H9 (cell line): ENCODE results near the gene CTNNA3. TPM values are rescaled to one million over a fixed set of nuclear protein-coding genes. Genes with fewer than 3 reads are reported as not detected.

Experiments used
- DNase-seq: peaks from one replicate; pipeline ENCODE4 v3.0.0-alpha.2; 2017
- H2AFZ ChIP-seq: one replicate; pipeline ENCODE4 v1.6.1; 2013; ENCODE audit warnings: mild to moderate bottlenecking, low read length, control low read depth, moderate library complexity
- H2AK5ac ChIP-seq: 2 replicates; pipeline ENCODE4 v1.6.1; 2013; ENCODE audit warnings: low read length, control low read depth, mixed read lengths; ENCODE audit not compliant: insufficient read length
- H2BK120ac ChIP-seq: one replicate; pipeline ENCODE4 v1.6.1; 2013; ENCODE audit warnings: low read depth, mild to moderate bottlenecking, low read length, control low read depth, inconsistent platforms; ENCODE audit not compliant: poor library complexity, severe bottlenecking
- H2BK12ac ChIP-seq: 2 replicates; pipeline ENCODE4 v1.6.1; 2013; ENCODE audit warnings: low read length, control low read depth, mixed read lengths, low read depth; ENCODE audit not compliant: insufficient read length
- H2BK15ac ChIP-seq: 2 replicates; pipeline ENCODE4 v1.6.1; 2013; ENCODE audit warnings: low read depth, low read length, control low read depth
- H2BK20ac ChIP-seq: one replicate; pipeline ENCODE4 v1.6.1; 2013; ENCODE audit warnings: low read depth, mild to moderate bottlenecking, low read length, control low read depth, inconsistent platforms; ENCODE audit not compliant: poor library complexity, severe bottlenecking
- H2BK5ac ChIP-seq: 2 replicates; pipeline ENCODE4 v1.6.1; 2013; ENCODE audit warnings: low read length, control low read depth, mixed read lengths; ENCODE audit not compliant: insufficient read length
- H3K14ac ChIP-seq: 2 replicates; pipeline ENCODE4 v1.6.1; 2013; ENCODE audit warnings: low read length, control low read depth; ENCODE audit not compliant: insufficient read depth
- H3K18ac ChIP-seq: 2 replicates; pipeline ENCODE4 v1.6.1; 2013; ENCODE audit warnings: low read depth, mild to moderate bottlenecking, mixed read lengths, low read length, control low read depth; ENCODE audit not compliant: insufficient read length
- H3K23ac ChIP-seq: 2 replicates; pipeline ENCODE4 v1.6.1; 2013; ENCODE audit warnings: low read length, control low read depth, mixed read lengths, low read depth; ENCODE audit not compliant: insufficient read length
- H3K23me2 ChIP-seq: 2 replicates; pipeline ENCODE4 v1.6.1; 2013; ENCODE audit warnings: low read depth, mild to moderate bottlenecking, mixed read lengths, low read length, control low read depth; ENCODE audit not compliant: insufficient read length, poor library complexity, severe bottlenecking
- H3K27ac ChIP-seq: 2 replicates; pipeline ENCODE4 v1.5.1; 2013; ENCODE audit warnings: low read length, control low read depth, mixed read lengths, low read depth; ENCODE audit not compliant: insufficient read length
- H3K27me3 ChIP-seq: 2 replicates; pipeline ENCODE4 v1.6.1; 2013; ENCODE audit warnings: low read length, control low read depth, inconsistent platforms; ENCODE audit not compliant: insufficient read depth
- H3K4ac ChIP-seq: 2 replicates; pipeline ENCODE4 v1.6.1; 2013; ENCODE audit warnings: low read depth, mild to moderate bottlenecking, control low read depth, inconsistent platforms, low read length, moderate library complexity
- H3K4me1 ChIP-seq: 2 replicates; pipeline ENCODE4 v1.6.1; 2013; ENCODE audit warnings: low read length, control low read depth, inconsistent platforms; ENCODE audit not compliant: insufficient read depth
- H3K4me2 ChIP-seq: 2 replicates; pipeline ENCODE4 v1.6.1; 2013; ENCODE audit warnings: low read length, control low read depth, mixed read lengths; ENCODE audit not compliant: insufficient read length, insufficient read depth
- H3K56ac ChIP-seq: 2 replicates; pipeline ENCODE4 v1.6.1; 2013; ENCODE audit warnings: low read depth, mild to moderate bottlenecking, mixed read lengths, low read length, control low read depth; ENCODE audit not compliant: insufficient read length
- H3K79me1 ChIP-seq: 2 replicates; pipeline ENCODE4 v1.6.1; 2013; ENCODE audit warnings: low read depth, mild to moderate bottlenecking, moderate library complexity, low read length, control low read depth, inconsistent platforms; ENCODE audit not compliant: insufficient read depth, poor library complexity, severe bottlenecking
- H3K79me2 ChIP-seq: 2 replicates; pipeline ENCODE4 v1.6.1; 2013; ENCODE audit warnings: low read length, control low read depth, inconsistent platforms; ENCODE audit not compliant: insufficient read depth
- H3K9ac ChIP-seq: 2 replicates; pipeline ENCODE4 v1.6.1; 2013; ENCODE audit warnings: low read length, control low read depth, mixed read lengths; ENCODE audit not compliant: insufficient read length; ENCODE audit errors: extremely low read depth
- H3K9me3 ChIP-seq: one replicate; pipeline ENCODE4 v1.6.1; 2013; ENCODE audit warnings: low read depth, low read length, inconsistent platforms; ENCODE audit not compliant: control insufficient read depth
- H3T11ph ChIP-seq: one replicate; pipeline ENCODE4 v1.6.1; 2013; ENCODE audit warnings: mild to moderate bottlenecking, low read length, control low read depth, inconsistent platforms
- H4K20me1 ChIP-seq: one replicate; pipeline ENCODE4 v1.6.1; 2013; ENCODE audit not compliant: control insufficient read depth, insufficient read length, insufficient read depth
- H4K5ac ChIP-seq: 2 replicates; pipeline ENCODE4 v1.6.1; 2013; ENCODE audit warnings: low read depth, mild to moderate bottlenecking, mixed read lengths, low read length, control low read depth; ENCODE audit not compliant: insufficient read length
- H4K8ac ChIP-seq: replicated peaks from 2 replicates; pipeline ENCODE4 v1.6.1; 2013; ENCODE audit warnings: low read length, control low read depth, mixed read lengths, low read depth; ENCODE audit not compliant: insufficient read length
- H4K91ac ChIP-seq: 2 replicates; pipeline ENCODE4 v1.6.1; 2013; ENCODE audit warnings: low read depth, mild to moderate bottlenecking, moderate library complexity, mixed read lengths, low read length, control low read depth; ENCODE audit not compliant: insufficient read length
- H3K27ac Mint-ChIP-seq, 3 experiments: 2 replicates in 2 of 3; 3 replicates in 1 of 3; pipeline ENCODE4 v1.8.0; 2020 to 2021; ENCODE audit warnings: mixed read lengths in 3 of 3, mild to moderate bottlenecking in 1 of 3, moderate library complexity in 1 of 3
- H3K27me3 Mint-ChIP-seq: 2 replicates; pipeline ENCODE4 v1.8.0; 2021; ENCODE audit warnings: low read depth, mild to moderate bottlenecking, moderate library complexity, mixed read lengths
- H3K36me3 Mint-ChIP-seq, 3 experiments: 2 replicates in 2 of 3; 3 replicates in 1 of 3; pipeline ENCODE4 v1.8.0; 2020 to 2021; ENCODE audit warnings: low read depth in 3 of 3, mixed read lengths in 3 of 3; ENCODE audit not compliant: insufficient read depth in 1 of 3
- H3K4me1 Mint-ChIP-seq, 2 experiments: 2 replicates each; pipeline ENCODE4 v1.8.0; 2020; ENCODE audit warnings: mixed read lengths in 2 of 2
- H3K4me3 Mint-ChIP-seq, 2 experiments: 2 replicates in 1 of 2; 3 replicates in 1 of 2; pipeline ENCODE4 v1.8.0; 2020 to 2021; ENCODE audit warnings: mild to moderate bottlenecking in 2 of 2, mixed read lengths in 2 of 2, moderate library complexity in 1 of 2
- H3K9me3 Mint-ChIP-seq, 2 experiments: 2 replicates in 1 of 2; 3 replicates in 1 of 2; pipeline ENCODE4 v1.8.0; 2020; ENCODE audit warnings: mild to moderate bottlenecking in 2 of 2, mixed read lengths in 2 of 2, moderate library complexity in 1 of 2
- WGBS: extraction: QIAGEN DNeasy Blood & Tissue Kit; methylation state at CpG from one replicate; pipeline ENCODE4 v1.1.7; 2013; ENCODE audit warnings: missing lambda C conversion rate, low lambda C conversion rate, mixed read lengths; ENCODE audit not compliant: insufficient read length; ENCODE audit errors: extremely low coverage; 5-methylcytosine and 5-hydroxymethylcytosine counted together
- total RNA-seq: library from RNA; stranded (reverse); gene quantifications from 2 replicates; pipeline ENCODE4 v1.2.1, GENCODE V29; 2021
- TF ChIP-seq, protein P1 (sequence below): fragments of 200-600 bp; sonication (generic); conservative IDR thresholded peaks from 3 replicates; pipeline ENCODE4 v1.8.0; 2021; ENCODE audit warnings: antibody characterized with exemption, mild to moderate bottlenecking

CTNNA3 gene
- total RNA-seq, 1 experiment from 2014 or later: 3.3 TPM

GRCh38 chr10:65968437-65968836 is 1727.6 kb downstream of the CTNNA3 start:
- Mint-ChIP-seq H3K36me3 (0 out of 7 replicates have a peak, but pooled peaks cover 0 to under 1% (median 0%) of the 10 kb centered on the region in 3 experiments), H3K27me3 (no peaks in the 10 kb centered on the region), H3K9me3 (no peaks in the 10 kb centered on the region; a peak in 1 of 5 replicates), H3K4me1 (no peaks in the 10 kb centered on the region), H3K27ac (no peak overlapping the region), H3K4me3 (no peak overlapping the region)
- H2BK5ac ChIP-seq: no peak overlapping the region
- H3K9me3 ChIP-seq: no peaks in the 10 kb centered on the region
- H2BK120ac ChIP-seq: no peak overlapping the region
- TF ChIP-seq, protein P1, sequence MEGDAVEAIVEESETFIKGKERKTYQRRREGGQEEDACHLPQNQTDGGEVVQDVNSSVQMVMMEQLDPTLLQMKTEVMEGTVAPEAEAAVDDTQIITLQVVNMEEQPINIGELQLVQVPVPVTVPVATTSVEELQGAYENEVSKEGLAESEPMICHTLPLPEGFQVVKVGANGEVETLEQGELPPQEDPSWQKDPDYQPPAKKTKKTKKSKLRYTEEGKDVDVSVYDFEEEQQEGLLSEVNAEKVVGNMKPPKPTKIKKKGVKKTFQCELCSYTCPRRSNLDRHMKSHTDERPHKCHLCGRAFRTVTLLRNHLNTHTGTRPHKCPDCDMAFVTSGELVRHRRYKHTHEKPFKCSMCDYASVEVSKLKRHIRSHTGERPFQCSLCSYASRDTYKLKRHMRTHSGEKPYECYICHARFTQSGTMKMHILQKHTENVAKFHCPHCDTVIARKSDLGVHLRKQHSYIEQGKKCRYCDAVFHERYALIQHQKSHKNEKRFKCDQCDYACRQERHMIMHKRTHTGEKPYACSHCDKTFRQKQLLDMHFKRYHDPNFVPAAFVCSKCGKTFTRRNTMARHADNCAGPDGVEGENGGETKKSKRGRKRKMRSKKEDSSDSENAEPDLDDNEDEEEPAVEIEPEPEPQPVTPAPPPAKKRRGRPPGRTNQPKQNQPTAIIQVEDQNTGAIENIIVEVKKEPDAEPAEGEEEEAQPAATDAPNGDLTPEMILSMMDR: no peak
- no peak overlapping the region for H2AK5ac ChIP-seq
- H3K18ac ChIP-seq: no peak overlapping the region
- no peaks in the 10 kb centered on the region for H3K23me2 ChIP-seq
- H4K5ac ChIP-seq: no peak overlapping the region
- DNase-seq: no peak
- no peak overlapping the region for H3K27ac ChIP-seq
- H3K9ac ChIP-seq: no peak overlapping the region
- no CpG with 5 or more reads among the region's 1 CpG for WGBS
- no peak overlapping the region for H3K23ac ChIP-seq
- no peak overlapping the region for H3K4me2 ChIP-seq
- H3T11ph ChIP-seq: no peak overlapping the region
- no peaks in the 10 kb centered on the region for H3K4me1 ChIP-seq
- no peak overlapping the region for H2AFZ ChIP-seq
- no peak overlapping the region for H2BK20ac ChIP-seq
- no peak overlapping the region for H3K56ac ChIP-seq
- H3K79me1 ChIP-seq: no peaks in the 10 kb centered on the region
- no peaks in the 10 kb centered on the region for H4K20me1 ChIP-seq
- H2BK12ac ChIP-seq: no peak overlapping the region
- H2BK15ac ChIP-seq: no peak overlapping the region
- H3K14ac ChIP-seq: no peak overlapping the region
- H3K79me2 ChIP-seq: no peaks in the 10 kb centered on the region
- H3K4ac ChIP-seq: no peak overlapping the region
- H3K27me3 ChIP-seq: no peaks in the 10 kb centered on the region
- no peak overlapping the region for H4K8ac ChIP-seq
- no peak overlapping the region for H4K91ac ChIP-seq
